ENCODE results near the gene CD53.

Gene CD53

DNA sequence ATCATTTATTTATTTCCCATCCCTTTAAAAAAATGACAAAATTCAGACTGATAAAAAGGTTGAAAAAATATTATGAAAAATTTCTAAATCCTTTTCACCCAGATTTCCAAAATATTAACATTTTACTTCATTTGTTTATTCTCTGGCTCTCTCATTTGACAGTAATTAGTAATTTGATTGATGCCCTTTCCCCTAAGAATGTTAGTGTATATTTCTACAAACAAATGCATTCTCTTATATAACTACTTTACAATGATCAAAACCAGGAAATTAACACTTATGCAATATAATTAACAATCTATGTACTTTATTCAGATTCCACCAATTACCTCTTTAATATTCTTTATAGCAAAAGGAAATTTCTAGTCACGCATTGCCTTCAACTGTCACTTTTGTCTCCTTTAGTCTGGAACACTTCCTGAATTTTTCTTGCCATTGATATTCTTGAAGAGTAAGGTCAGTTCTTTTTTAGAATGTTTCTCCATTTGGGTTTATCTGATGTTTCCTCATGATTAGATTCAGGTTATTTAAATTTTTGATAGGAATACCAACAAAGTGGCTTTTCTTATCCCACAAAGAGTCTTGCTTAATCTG lies 3.9 kb downstream of the CD53 start:
- TF ChIP-seq, protein P1, sequence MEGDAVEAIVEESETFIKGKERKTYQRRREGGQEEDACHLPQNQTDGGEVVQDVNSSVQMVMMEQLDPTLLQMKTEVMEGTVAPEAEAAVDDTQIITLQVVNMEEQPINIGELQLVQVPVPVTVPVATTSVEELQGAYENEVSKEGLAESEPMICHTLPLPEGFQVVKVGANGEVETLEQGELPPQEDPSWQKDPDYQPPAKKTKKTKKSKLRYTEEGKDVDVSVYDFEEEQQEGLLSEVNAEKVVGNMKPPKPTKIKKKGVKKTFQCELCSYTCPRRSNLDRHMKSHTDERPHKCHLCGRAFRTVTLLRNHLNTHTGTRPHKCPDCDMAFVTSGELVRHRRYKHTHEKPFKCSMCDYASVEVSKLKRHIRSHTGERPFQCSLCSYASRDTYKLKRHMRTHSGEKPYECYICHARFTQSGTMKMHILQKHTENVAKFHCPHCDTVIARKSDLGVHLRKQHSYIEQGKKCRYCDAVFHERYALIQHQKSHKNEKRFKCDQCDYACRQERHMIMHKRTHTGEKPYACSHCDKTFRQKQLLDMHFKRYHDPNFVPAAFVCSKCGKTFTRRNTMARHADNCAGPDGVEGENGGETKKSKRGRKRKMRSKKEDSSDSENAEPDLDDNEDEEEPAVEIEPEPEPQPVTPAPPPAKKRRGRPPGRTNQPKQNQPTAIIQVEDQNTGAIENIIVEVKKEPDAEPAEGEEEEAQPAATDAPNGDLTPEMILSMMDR (IDR thresholded peaks at IDR 0.05; ENCODE audit: control extremely low read depth, extremely low read depth, low read depth, missing control alignments), result no peak
- ChIA-PET CTCF (interaction anchor here (1.2 to 1.6 kb wide), 2 partner anchors 12 to 13 kb away, joined by 3 to 4 read pairs; no protein-coding TSS in a partner anchor), POLR2A (no interaction called here)
- DNase-seq (ENCODE audit: extremely low spot score), result no peak

DNA sequence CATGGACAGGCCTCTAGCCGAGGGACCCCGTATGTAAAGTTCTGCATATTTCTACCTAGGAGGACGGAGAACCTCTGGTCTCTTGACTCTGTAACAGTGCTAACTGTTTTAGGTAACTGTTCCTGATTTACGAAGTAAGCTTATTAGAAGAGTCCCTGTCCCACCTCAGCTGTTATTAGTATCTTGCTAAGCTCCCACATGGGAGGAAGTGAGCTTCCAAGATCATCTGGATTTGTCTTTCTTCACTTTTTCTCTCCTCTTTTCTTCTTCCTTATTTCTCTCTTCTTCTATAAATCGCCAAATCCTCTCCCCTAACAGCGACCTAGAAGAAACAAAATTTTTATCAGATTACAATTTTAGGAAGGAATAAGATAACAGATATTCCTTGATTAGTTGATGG lies 4.4 kb downstream of the CD53 start:
- ChIA-PET POLR2A (no interaction called here), CTCF (interaction anchor here (1.2 kb wide), 1 partner anchor 13 kb away, joined by 3 read pairs; no protein-coding TSS in a partner anchor)
- DNase-seq (ENCODE audit: extremely low spot score), result no peak
- TF ChIP-seq, protein P1 (IDR thresholded peaks at IDR 0.05; ENCODE audit: control extremely low read depth, extremely low read depth, low read depth, missing control alignments), result no peak

DNA sequence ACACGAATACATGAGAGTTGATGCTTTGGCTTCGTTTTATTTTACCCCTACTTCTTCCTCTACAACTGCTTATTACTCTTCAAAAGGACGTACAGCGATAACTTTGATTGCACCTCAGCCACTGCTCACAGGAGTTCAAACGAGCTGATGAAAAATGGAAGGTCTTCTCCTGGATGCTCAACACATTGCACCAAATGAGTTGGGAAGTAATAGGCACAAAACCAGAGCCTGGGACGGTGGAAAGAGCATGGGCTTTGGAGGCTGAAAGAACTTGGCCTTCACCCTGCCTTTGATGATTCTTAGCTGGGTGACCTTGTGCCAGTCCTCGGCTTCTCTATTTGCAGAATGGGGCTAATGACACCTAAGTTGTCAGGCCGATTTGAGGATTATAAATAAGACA lies 4.8 kb downstream of the CD53 start:
- POLR2A ChIA-PET, result no interaction called here
- TF ChIP-seq, protein P1 (IDR thresholded peaks at IDR 0.05; ENCODE audit: control extremely low read depth, extremely low read depth, low read depth, missing control alignments), result no peak

DNA sequence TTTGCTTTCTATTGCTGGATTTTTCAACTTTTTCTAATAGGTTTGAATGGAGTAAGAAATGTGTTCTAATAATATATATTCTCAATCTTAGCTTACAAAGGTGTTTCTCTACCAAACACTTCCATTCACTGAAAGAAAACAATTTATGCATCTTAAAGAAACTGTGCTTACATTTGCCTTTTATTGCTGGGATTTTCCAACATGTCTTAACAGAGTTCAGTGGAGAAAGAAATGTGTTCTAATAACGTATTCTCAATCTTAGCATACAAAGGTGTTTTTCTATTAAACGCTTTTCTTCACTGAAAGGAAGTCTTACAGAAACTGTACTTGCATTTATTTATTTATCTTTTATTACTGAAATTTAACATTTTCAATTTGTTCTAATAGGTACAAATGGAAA lies 5.6 kb downstream of the CD53 start:
- no peak for DNase-seq (ENCODE audit: extremely low spot score)
- TF ChIP-seq, protein P1 (IDR thresholded peaks at IDR 0.05; ENCODE audit: control extremely low read depth, extremely low read depth, low read depth, missing control alignments), result no peak
- ChIA-PET CTCF (no interaction called here), POLR2A (no interaction called here)

More for the DNA sequence above, 4.8 kb downstream of the CD53 start:
- CTCF ChIA-PET, result interaction anchor here (1.2 kb wide), 1 partner anchor 12 kb away, joined by 3 read pairs; no protein-coding TSS in a partner anchor
- no peak for DNase-seq (ENCODE audit: extremely low spot score)

DNA sequence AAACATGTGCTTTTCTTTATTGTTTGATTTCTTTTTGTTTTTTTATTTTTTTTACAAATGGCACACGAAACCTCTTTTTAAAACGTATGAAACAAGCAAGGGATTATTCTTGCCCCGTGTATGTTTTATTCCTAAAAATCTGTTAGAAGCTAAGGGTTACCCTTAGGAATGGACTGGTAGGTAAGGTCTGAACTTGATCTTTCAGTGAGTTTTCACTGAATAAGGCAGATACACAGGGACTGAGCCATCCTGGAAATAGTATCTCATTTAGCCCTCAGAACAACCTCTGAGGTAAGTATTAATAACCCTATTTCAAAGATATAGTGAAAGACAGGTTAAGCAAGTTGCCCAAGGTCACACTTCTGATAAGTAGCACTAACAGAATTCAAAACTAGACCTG lies 6.0 kb downstream of the CD53 start:
- ChIA-PET CTCF (no interaction called here), POLR2A (interaction anchor here (0.6 to 0.9 kb wide), 3 partner anchors 12 to 65 kb away, joined by 3 read pairs; no protein-coding TSS in a partner anchor)
- no peak for DNase-seq (ENCODE audit: extremely low spot score)
- TF ChIP-seq, protein P1 (IDR thresholded peaks at IDR 0.05; ENCODE audit: control extremely low read depth, extremely low read depth, low read depth, missing control alignments), result no peak

DNA sequence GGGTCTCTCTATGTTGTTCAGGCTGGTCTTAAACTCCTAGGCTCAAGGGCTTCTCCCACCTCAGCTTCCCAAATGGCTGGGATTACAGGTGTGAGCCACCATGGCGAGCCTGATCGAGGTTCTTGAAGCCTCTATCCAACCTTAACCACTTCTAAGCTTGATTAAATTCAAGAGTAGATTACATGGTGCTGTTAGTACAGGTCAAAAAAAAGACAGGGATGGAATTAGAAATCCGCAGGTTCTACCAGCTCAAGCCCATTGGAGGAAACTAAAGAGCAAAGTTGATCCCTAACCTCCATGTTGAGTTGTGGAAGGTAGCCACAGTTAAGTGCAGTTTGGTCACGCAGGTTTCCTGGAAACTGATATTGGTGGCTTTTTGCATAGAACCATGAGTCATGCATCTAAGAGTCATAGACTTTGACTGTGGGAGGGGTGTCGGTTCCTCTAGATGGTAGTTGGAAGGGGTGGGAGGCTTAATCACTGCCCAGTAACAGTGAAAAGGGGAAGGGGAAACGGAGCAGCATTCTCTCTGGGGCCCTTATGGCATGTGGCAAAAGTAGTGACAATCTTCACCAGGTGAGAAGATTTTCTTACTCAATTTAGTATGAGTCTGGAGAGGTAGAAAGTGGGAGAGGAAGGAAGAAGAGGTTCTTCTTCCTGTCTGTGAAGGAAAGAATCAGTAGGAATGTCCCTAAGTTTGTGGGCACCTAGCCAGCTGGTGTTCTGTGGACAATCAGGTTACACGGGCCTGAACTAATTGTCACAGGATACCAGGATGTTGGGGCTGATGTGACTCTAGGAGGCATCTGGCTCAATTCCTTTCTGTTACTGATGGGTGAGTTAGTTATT lies 7.0 kb downstream of the CD53 start:
- TF ChIP-seq, protein P1 (IDR thresholded peaks at IDR 0.05; ENCODE audit: control extremely low read depth, extremely low read depth, low read depth, missing control alignments), result no peak
- POLR2A ChIA-PET, result interaction anchor here (0.6 to 1.1 kb wide), 5 partner anchors 9 to 806 kb away, joined by 3 read pairs; no protein-coding TSS in a partner anchor
- CTCF ChIA-PET, result no interaction called here
- peak; percentile 49 for DNase-seq (ENCODE audit: extremely low spot score)
